ENCODE measurements around the gene USP20. TPM values are rescaled to one million over a fixed set of nuclear protein-coding genes. Genes with fewer than 3 reads are reported as not detected.

Gene USP20
- total RNA-seq, 1 donor = 10.5 TPM

DNA sequence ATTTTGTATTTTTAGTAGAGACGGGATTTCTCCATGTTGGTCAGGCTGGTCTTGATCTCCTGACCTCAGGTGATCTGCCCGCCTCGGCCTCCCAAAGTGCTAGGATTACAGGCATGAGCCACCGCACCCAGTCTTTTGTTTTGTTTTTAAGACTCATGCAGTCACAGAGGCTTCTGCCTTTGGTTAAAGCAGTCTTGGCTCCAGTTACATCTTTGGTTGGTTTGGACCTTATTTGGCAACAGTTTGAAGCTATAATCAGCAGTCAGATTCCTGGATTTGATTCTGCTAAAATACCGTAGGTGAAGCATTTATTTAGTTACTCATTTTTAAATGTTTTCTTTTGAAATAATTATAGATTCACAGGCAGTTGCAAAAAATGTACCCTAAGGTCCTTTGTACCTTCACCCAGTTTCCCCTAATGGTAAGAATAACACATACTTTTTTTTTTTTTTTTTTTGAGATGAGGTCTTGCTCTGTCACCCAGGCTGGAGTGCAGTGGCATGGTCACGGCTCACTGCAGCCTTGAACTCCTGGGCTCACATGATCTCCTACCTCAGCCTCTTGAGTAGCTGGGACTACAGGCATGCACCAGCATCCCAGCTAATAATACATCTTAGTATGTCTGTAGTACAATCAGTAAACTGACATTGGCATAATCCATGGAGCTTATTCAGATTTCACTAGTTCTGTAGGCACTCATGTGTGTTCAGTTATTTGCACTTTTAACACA, 15.7 kb downstream of the USP20 start:
- H3K27me3 ChIP-seq (ENCODE audit: insufficient read depth, low read length) = no peaks in the 10 kb centered on the region
- no peak for DNase-seq (ENCODE audit: insufficient read length, low spot score, missing footprints)

GRCh38 chr9:129851821-129852220, 16.6 kb downstream of the USP20 start:
- TF ChIP-seq, protein P1, sequence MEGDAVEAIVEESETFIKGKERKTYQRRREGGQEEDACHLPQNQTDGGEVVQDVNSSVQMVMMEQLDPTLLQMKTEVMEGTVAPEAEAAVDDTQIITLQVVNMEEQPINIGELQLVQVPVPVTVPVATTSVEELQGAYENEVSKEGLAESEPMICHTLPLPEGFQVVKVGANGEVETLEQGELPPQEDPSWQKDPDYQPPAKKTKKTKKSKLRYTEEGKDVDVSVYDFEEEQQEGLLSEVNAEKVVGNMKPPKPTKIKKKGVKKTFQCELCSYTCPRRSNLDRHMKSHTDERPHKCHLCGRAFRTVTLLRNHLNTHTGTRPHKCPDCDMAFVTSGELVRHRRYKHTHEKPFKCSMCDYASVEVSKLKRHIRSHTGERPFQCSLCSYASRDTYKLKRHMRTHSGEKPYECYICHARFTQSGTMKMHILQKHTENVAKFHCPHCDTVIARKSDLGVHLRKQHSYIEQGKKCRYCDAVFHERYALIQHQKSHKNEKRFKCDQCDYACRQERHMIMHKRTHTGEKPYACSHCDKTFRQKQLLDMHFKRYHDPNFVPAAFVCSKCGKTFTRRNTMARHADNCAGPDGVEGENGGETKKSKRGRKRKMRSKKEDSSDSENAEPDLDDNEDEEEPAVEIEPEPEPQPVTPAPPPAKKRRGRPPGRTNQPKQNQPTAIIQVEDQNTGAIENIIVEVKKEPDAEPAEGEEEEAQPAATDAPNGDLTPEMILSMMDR (IDR thresholded peaks at IDR 0.05; ENCODE audit: extremely low read depth, low read depth, low read length) = no peak
- H3K36me3 ChIP-seq (ENCODE audit: insufficient read depth, low read length) = peaks cover 45% of the 10 kb centered on the region
- no peak overlapping the region for H2AFZ ChIP-seq (ENCODE audit: low read length)

More for the DNA sequence above, 15.7 kb downstream of the USP20 start:
- H2AFZ ChIP-seq (ENCODE audit: low read length) = no peak overlapping the region
- peaks cover 44% of the 10 kb centered on the region for H3K36me3 ChIP-seq (ENCODE audit: insufficient read depth, low read length)
- peaks cover 20% of the 10 kb centered on the region for H3K4me1 ChIP-seq (ENCODE audit: insufficient read depth, low read length)
- peak overlapping the region; percentile 35 for H3K27ac ChIP-seq (ENCODE audit: low read depth, low read length)
- H3K79me2 ChIP-seq (ENCODE audit: insufficient read depth, low read length) = no peaks in the 10 kb centered on the region
- H3K4me2 ChIP-seq (ENCODE audit: insufficient read depth, low read length) = no peak overlapping the region
- no peak overlapping the region for H3K4me3 ChIP-seq (ENCODE audit: insufficient read depth, low read length)
- no peaks in the 10 kb centered on the region for H3K9me3 ChIP-seq (ENCODE audit: low read depth, low read length)
- TF ChIP-seq, protein P1 (IDR thresholded peaks at IDR 0.05; ENCODE audit: extremely low read depth, low read depth, low read length) = no peak
- H4K20me1 ChIP-seq (ENCODE audit: insufficient read depth, low read length) = peaks cover 16% of the 10 kb centered on the region

GRCh38 chr9:129852579-129852978, 17.3 kb downstream of the USP20 start:
- Histone ChIP-seq H3K36me3 (ENCODE audit: insufficient read depth, low read length) (peaks cover 51% of the 10 kb centered on the region), H3K9me3 (ENCODE audit: low read depth, low read length) (no peaks in the 10 kb centered on the region), H3K4me1 (ENCODE audit: insufficient read depth, low read length) (peaks cover 20% of the 10 kb centered on the region), H3K4me3 (ENCODE audit: insufficient read depth, low read length) (no peak overlapping the region), H3K4me2 (ENCODE audit: insufficient read depth, low read length) (no peak overlapping the region), H4K20me1 (ENCODE audit: insufficient read depth, low read length) (peaks cover 14% of the 10 kb centered on the region), H2AFZ (ENCODE audit: low read length) (no peak overlapping the region), H3K27ac (ENCODE audit: low read depth, low read length) (no peak overlapping the region), H3K79me2 (ENCODE audit: insufficient read depth, low read length) (no peaks in the 10 kb centered on the region), H3K27me3 (ENCODE audit: insufficient read depth, low read length) (no peaks in the 10 kb centered on the region)
- DNase-seq (ENCODE audit: insufficient read length, low spot score, missing footprints) = no peak
- TF ChIP-seq, protein P1 (IDR thresholded peaks at IDR 0.05; ENCODE audit: extremely low read depth, low read depth, low read length) = no peak

More at GRCh38 chr9:129851821-129852220, 16.6 kb downstream of the USP20 start:
- no peak overlapping the region for H3K4me2 ChIP-seq (ENCODE audit: insufficient read depth, low read length)
- no peak overlapping the region for H3K27ac ChIP-seq (ENCODE audit: low read depth, low read length)
- H3K9me3 ChIP-seq (ENCODE audit: low read depth, low read length) = no peaks in the 10 kb centered on the region
- peaks cover 20% of the 10 kb centered on the region for H3K4me1 ChIP-seq (ENCODE audit: insufficient read depth, low read length)
- peaks cover 14% of the 10 kb centered on the region for H4K20me1 ChIP-seq (ENCODE audit: insufficient read depth, low read length)
- no peaks in the 10 kb centered on the region for H3K79me2 ChIP-seq (ENCODE audit: insufficient read depth, low read length)
- no peak overlapping the region for H3K4me3 ChIP-seq (ENCODE audit: insufficient read depth, low read length)
- no peak for DNase-seq (ENCODE audit: insufficient read length, low spot score, missing footprints)
- no peaks in the 10 kb centered on the region for H3K27me3 ChIP-seq (ENCODE audit: insufficient read depth, low read length)

DNA sequence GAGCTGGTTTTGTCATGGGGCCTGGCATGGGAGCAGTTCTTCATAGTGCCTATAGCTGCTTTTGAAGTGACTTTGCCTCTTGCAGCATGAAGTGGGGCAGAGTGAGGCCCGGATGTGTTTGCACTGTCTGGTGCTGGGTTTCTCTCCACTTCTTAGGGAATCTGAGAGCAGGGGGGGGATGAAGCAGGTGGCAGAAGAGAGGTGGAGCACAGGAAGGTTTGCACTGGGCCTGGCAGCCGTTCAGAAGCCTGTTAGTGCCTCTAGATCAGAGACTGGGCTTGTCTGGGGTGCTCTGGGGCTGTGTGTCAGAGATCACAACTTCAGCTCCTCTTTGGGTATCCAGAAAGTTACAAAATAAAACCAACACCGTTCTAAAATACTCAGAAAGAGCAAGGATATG, 18.4 kb downstream of the USP20 start:
- no peaks in the 10 kb centered on the region for H3K79me2 ChIP-seq (ENCODE audit: insufficient read depth, low read length)
- peaks cover 16% of the 10 kb centered on the region for H4K20me1 ChIP-seq (ENCODE audit: insufficient read depth, low read length)
- no peaks in the 10 kb centered on the region for H3K27me3 ChIP-seq (ENCODE audit: insufficient read depth, low read length)
- H3K4me3 ChIP-seq (ENCODE audit: insufficient read depth, low read length) = no peak overlapping the region
- no peak overlapping the region for H3K4me2 ChIP-seq (ENCODE audit: insufficient read depth, low read length)
- peaks cover 20% of the 10 kb centered on the region for H3K4me1 ChIP-seq (ENCODE audit: insufficient read depth, low read length)
- H3K27ac ChIP-seq (ENCODE audit: low read depth, low read length) = no peak overlapping the region
- no peaks in the 10 kb centered on the region for H3K9me3 ChIP-seq (ENCODE audit: low read depth, low read length)
- peaks cover 60% of the 10 kb centered on the region for H3K36me3 ChIP-seq (ENCODE audit: insufficient read depth, low read length)
- no peak for DNase-seq (ENCODE audit: insufficient read length, low spot score, missing footprints)
- TF ChIP-seq, protein P1 (IDR thresholded peaks at IDR 0.05; ENCODE audit: extremely low read depth, low read depth, low read length) = no peak
- no peak overlapping the region for H2AFZ ChIP-seq (ENCODE audit: low read length)
